ENCODE results near the gene RAET1G. TPM values are rescaled to one million over a fixed set of nuclear protein-coding genes. Genes with fewer than 3 reads are reported as not detected.
"Not testable (repeated sequence)": the region's sequence is repeated elsewhere in the genome, so short reads cannot be mapped to it uniquely, and the experiment has no call there.

Gene RAET1G
- total RNA-seq, 6 donors from 2014 or later, result 0.37 to 2.1 (median 0.75) TPM; not detected in 2

DNA sequence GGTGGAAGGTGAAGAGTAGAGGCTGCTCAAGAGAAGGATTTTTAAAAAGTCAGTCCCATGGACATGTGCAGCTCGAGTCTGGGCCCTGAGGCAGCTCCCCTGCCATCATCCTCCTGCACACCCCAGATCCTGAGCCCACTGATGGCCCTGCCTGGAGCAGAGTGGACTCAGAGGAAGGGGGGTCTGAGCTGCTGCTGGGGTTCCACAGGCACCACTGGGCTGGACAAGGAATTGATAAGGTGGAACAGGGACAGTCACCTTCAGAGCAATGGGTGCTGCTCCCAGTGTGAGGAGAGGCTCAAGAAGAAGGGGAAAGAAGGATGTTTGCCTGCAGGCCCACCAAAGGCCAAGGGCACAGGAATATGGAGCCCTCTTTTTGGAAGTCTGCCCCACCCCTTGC lies 25.1 kb upstream of the RAET1G start:
- no peaks in the 10 kb centered on the region for H3K4me1 ChIP-seq
- no peaks in the 10 kb centered on the region for H3K27me3 ChIP-seq
- WGBS, 2 donors, result 71 to 86% methylated on average over 1 of the region's 1 CpG
- H3K27ac ChIP-seq, result no peak overlapping the region
- DNase-seq, result no peak
- TF ChIP-seq POLR2AphosphoS5 (IDR thresholded peaks at IDR 0.05) (no peak), EP300 (IDR thresholded peaks at IDR 0.05) (no peak), POLR2A (IDR thresholded peaks at IDR 0.05) (no peak)
- TF ChIP-seq, protein P1, sequence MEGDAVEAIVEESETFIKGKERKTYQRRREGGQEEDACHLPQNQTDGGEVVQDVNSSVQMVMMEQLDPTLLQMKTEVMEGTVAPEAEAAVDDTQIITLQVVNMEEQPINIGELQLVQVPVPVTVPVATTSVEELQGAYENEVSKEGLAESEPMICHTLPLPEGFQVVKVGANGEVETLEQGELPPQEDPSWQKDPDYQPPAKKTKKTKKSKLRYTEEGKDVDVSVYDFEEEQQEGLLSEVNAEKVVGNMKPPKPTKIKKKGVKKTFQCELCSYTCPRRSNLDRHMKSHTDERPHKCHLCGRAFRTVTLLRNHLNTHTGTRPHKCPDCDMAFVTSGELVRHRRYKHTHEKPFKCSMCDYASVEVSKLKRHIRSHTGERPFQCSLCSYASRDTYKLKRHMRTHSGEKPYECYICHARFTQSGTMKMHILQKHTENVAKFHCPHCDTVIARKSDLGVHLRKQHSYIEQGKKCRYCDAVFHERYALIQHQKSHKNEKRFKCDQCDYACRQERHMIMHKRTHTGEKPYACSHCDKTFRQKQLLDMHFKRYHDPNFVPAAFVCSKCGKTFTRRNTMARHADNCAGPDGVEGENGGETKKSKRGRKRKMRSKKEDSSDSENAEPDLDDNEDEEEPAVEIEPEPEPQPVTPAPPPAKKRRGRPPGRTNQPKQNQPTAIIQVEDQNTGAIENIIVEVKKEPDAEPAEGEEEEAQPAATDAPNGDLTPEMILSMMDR (IDR thresholded peaks at IDR 0.05), result no peak
- ATAC-seq (ENCODE audit: low FRiP score in 2 of 2), result no peak
- no peaks in the 10 kb centered on the region for H3K36me3 ChIP-seq
- no peak overlapping the region for H3K4me3 ChIP-seq
- H3K9me3 ChIP-seq, result no peaks in the 10 kb centered on the region

GRCh38 chr6:149947533-149947932 lies 24.6 kb upstream of the RAET1G start:
- ATAC-seq (ENCODE audit: low FRiP score in 2 of 2); H3K4me3 ChIP-seq; H3K4me1 ChIP-seq; H3K27me3 ChIP-seq; H3K36me3 ChIP-seq; DNase-seq; H3K27ac ChIP-seq; H3K9me3 ChIP-seq: not testable (repeated sequence)
- WGBS, 2 donors, result 100% methylated on average over 1 of the region's 1 CpG; no CpG with 5 or more reads in 1 of the 2 donors

- not testable (repeated sequence) for H3K9me3 ChIP-seq; H3K27me3 ChIP-seq; DNase-seq; H3K27ac ChIP-seq; H3K4me1 ChIP-seq; H3K4me3 ChIP-seq; H3K36me3 ChIP-seq; ATAC-seq (ENCODE audit: low FRiP score in 2 of 2)
- WGBS, 2 donors, result 66 to 72% methylated on average over 7 of the region's 7 CpGs
Observed at GRCh38 chr6:149946631-149947030, 23.7 kb upstream of the RAET1G start.

DNA sequence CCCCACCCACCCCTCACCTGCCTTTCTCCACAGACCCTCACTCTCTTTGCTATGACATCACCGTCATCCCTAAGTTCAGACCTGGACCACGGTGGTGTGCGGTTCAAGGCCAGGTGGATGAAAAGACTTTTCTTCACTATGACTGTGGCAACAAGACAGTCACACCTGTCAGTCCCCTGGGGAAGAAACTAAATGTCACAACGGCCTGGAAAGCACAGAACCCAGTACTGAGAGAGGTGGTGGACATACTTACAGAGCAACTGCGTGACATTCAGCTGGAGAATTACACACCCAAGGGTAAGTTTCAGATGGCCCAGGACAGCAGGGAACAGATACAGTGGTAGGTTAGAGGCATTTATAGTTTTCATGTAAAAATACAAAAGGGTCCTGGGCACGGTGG lies 22.4 kb upstream of the RAET1G start:
- H3K36me3 ChIP-seq; H3K4me3 ChIP-seq; H3K27me3 ChIP-seq; ATAC-seq (ENCODE audit: low FRiP score in 2 of 2); H3K9me3 ChIP-seq; H3K27ac ChIP-seq; DNase-seq: not testable (repeated sequence)
- WGBS, 2 donors, result 87 to 88% methylated on average over 3 to 5 of the region's 6 CpGs
- H3K4me1 ChIP-seq, result peaks cover 9 to 16% (median 13%) of the 10 kb centered on the region in 4 donors

- H3K27ac ChIP-seq, result not testable (repeated sequence)
Observed at GRCh38 chr6:149943321-149943720, 20.4 kb upstream of the RAET1G start.

DNA sequence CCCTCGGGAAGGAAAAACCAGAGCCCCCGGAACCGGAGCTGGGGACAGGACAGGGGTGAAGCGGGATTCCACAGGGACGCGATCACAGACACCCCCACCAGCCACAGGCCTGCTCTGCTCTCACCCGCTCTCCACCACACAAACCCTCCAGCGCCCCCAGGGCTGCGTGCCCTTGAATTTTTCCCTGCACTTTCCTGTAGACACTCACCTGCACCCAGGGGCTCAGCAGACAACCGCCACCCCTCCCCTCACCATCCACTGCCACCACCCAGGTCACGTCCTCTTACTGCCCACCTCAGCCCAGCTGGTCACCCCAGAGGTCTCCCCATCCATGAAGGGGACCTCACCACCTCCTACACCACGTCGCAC lies 19.5 kb upstream of the RAET1G start:
- ATAC-seq (ENCODE audit: low FRiP score in 2 of 2) (peak in 1 of 2 donors; percentile 1), DNase-seq (no peak)
- no peaks in the 10 kb centered on the region for H3K9me3 ChIP-seq
- H3K4me1 ChIP-seq, result peaks cover 19 to 27% (median 25%) of the 10 kb centered on the region in 4 donors
- no peak for TF ChIP-seq POLR2A (IDR thresholded peaks at IDR 0.05)
- peaks cover 0 to 33% (median 13%) of the 10 kb centered on the region in 4 donors for H3K27me3 ChIP-seq
- 24 to 47% methylated on average over 6 to 13 of the region's 13 CpGs for WGBS, 2 donors
- H3K36me3 ChIP-seq, result no peaks in the 10 kb centered on the region
- peak overlapping the region in 3 of 4 donors; percentile 57 to 81 (median 67) for H3K27ac ChIP-seq
- H3K4me3 ChIP-seq, result peak overlapping the region; percentile 48 to 65 (median 52)

More at GRCh38 chr6:149943321-149943720, 20.4 kb upstream of the RAET1G start:
- DNase-seq; H3K36me3 ChIP-seq; H3K4me3 ChIP-seq; H3K9me3 ChIP-seq; ATAC-seq (ENCODE audit: low FRiP score in 2 of 2): not testable (repeated sequence)
- 85 to 88% methylated on average over 3 to 5 of the region's 5 CpGs for WGBS, 2 donors
- Histone ChIP-seq H3K4me1 (peaks cover 16 to 25% (median 23%) of the 10 kb centered on the region in 4 donors), H3K27me3 (peaks cover 0 to 27% (median 12%) of the 10 kb centered on the region in 4 donors)

- Histone ChIP-seq H3K27me3 (peaks cover 0 to 36% (median 13%) of the 10 kb centered on the region in 4 donors), H3K27ac (peak within 1 kb of the TSS; percentile 57 to 82 (median 74)), H3K9me3 (no peaks in the 10 kb centered on the region), H3K36me3 (no peaks in the 10 kb centered on the region), H3K4me3 (peak within 1 kb of the TSS; percentile 48 to 65 (median 52)), H3K4me1 (peaks cover 19 to 27% (median 25%) of the 10 kb centered on the region in 4 donors)
- DNase-seq (peak; percentile 84 to 86), ATAC-seq (ENCODE audit: low FRiP score in 2 of 2) (peak; percentile 89 to 96)
- TF ChIP-seq POLR2A (IDR thresholded peaks at IDR 0.05) (peak; percentile 22 to 45 (median 34)), POLR2AphosphoS5 (IDR thresholded peaks at IDR 0.05) (peak; percentile 63 to 80), EP300 (IDR thresholded peaks at IDR 0.05) (no peak)
- TF ChIP-seq, protein P1 (IDR thresholded peaks at IDR 0.05), result peak in 1 of 6 experiments; percentile 5
- 2% methylated on average over 11 to 62 of the region's 62 CpGs for WGBS, 2 donors
Observed at GRCh38 chr6:149941583-149942460, 18.9 kb upstream of the RAET1G start, which contains the start of gene ULBP2. Gene ULBP2, plus strand, starts transcription at chr6:149942014. Its CDS starts 59 bp downstream, at chr6:149942073.

All from upper lobe of left lung (tissue), 6 donors.